GM19468 (cell line): ENCODE results near the gene ACSBG1.
A peak's percentile ranks its signal among the peaks of the same experiment; 100 is the strongest.
"Not testable (repeated sequence)": the region's sequence is repeated elsewhere in the genome, so short reads cannot be mapped to it uniquely, and the experiment has no call there.

Experiments
- ATAC-seq: cut with Tn5 transposase; IDR thresholded peaks from one replicate; pipeline ENCODE4 v1.9.1; 2021; ENCODE audit warnings: mild to moderate bottlenecking, moderate library complexity, moderate number of reproducible peaks; ENCODE audit not compliant: unreplicated experiment; ENCODE audit errors: extremely low read depth

ACSBG1 gene

DNA sequence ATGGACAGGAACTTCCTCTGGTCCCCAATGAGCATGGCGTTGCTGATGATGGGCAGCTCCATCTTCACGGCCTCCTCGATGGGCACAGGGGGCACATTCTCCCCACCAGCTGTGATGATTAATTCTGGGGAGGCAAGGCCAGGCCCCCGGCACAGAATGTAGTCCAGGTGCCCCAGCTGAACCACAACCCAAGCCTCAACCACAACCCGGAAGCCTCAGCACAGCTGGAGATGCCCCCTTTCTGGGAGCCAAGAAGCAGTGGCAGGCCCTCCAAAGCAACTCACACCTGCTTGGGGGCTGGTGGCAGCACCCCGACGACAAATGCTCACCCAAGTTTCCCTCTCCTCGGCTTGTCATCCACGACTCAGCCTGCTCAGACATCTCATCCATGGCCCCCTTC, 60.0 kb downstream of the ACSBG1 start:
- ATAC-seq, result no peak

DNA sequence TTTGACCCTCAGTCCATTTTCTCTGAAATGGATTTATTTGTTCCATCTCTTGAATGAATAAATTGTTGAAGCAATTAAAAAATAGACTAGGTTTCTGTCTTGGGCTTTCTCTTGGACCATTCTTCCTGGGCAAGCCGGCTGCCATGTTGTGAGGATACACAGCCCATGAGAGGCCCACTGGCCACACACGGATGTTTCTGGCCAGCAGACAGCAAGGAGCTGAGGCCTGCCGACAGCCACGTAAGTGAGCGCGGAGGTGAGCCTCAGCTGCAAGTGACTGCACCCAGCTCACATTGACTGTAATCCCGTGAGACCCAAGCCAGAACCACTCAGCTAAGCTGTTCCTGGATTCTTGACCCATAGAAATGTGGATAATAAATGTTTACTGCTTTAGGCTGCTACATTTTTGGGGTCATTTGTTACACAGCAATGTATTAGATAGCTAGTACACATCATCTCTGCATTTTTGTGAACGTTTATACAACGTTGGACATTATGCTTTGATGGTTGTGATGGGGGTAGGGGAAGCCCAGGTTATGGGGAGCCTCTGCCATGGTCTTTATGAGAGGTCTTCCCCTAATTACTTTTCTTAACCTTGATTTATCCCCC, 62.4 kb downstream of the ACSBG1 start:
- no peak for ATAC-seq

DNA sequence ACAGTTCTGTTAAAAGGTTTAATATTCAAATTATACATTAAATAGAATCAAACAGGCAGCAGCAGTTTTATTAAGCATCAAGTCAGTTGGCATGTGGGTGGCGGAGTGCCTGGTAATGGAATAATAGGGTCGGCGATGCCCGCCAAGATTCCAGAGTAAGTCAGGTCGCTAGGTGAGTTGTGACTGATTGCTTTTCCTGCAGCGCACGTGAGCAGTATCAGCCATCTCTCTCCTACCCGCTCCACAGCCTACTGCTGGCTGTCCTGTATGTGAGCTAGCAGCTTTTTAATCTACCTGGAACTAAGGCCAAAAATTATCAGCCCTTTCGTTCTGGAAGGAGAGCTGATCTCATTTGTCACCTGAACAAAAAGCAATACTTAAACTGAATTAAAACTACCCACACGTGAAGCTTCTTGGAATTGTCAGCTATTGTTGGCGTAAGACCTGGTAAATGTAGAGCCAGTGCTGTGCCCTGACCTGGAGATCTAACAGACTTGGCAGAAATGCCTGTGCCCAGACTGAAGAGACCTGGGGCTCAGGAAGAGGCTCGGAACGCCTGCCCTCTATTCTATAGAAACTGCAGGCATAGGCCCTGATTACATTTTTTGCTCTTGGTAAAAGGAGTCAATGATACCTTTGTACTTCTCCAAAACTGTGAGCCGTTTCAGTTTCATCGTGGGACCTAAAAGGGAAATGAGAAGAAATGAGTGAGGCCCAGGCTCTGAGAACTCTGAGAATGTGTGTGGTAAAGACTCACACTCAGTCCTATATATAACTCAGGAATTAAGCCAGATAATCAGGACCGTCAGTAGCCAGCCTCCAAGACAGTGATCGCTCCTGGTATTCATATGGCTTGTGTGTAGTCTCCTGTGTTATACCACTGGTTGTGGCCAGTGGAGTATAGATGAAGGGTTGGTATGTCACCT, 63.3 kb downstream of the ACSBG1 start:
- no peak for ATAC-seq

DNA sequence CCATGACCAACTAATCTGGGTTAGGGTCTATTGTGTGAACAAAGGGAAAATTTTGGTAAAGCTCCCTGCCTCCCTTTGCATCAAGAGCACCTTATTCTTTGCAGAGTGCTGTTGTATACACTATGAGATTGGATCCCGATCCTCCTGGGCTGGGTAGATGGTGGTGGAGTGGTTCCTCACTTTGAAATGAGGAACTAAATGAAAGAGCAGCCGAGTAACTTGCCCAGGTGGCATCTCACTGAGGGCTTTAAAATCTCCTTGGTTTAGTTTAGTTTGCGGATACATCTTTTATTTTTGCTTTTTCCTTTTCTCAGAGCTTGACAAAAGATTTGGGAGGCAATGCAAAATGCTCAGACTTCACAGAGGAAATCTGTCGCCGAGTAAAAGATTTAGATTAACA, 65.8 kb downstream of the ACSBG1 start:
- no peak for ATAC-seq

DNA sequence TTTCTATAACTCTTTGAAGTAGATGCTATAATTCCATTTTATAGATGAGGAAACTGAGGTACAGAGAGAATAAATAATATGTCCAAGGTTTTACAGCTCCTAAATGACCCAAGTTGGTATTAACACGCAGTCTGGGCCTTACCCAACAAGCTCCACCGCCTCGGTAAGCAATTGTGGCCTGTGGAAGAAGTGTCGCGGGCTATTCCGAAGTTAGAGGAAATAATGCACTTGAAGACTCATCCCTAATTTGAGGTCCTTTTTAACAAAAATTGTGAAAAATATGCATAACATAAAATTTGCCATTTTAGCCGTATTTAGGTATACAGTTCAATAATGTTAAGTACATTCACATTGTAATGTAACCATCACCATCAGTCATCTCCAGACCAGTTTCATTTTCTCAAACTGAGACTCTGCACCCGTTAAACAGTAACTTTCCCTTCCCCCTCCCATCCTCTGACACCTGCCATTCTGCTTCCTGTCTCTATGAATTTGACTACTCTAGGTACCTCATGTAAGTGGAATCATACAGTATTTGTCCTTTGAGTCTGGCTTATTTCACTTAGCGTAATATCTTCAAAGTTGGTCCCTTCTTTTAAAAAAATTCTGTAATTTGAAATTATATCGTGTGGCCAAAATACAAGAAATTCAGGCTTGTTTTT, 67.0 kb downstream of the ACSBG1 start:
- peak; percentile 57 for ATAC-seq

DNA sequence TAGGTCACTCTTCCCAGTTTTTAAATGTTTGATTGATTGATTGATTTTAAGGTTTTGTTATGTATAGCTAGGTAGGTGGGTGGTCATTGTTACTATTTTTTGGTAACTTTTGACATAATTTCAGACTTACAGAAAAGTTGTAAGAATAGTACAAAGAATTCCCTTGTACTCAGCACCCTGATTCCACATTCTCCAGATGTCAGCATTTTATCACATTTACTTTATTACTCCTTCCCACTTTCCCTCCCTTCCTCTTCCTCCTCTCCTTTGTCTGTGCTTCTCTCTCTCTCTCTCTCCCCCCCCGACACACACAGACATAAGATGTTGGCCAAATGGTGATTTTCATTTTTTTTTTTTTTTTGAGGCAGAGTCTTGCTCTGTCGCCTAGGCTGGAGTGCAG, 70.4 kb downstream of the ACSBG1 start:
- no peak for ATAC-seq

DNA sequence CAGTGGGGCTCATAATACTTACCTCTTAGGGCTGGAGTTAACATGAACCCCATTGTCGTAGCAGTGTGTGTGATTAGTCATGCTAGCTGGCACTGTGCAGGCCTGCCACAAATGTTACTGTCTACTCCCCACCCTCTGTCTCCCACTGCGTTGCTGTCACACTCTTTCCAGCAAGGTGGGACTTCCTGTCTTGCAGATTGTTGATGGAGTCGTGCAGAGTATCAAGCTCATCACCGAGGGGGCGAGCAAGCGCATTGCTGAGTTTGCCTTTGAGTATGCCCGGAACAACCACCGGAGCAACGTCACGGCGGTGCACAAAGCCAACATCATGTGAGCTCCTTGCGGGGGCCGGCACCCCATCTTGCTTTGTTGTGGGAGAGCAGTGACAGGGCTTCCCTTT, 72.3 kb downstream of the ACSBG1 start:
- ATAC-seq, result no peak

DNA sequence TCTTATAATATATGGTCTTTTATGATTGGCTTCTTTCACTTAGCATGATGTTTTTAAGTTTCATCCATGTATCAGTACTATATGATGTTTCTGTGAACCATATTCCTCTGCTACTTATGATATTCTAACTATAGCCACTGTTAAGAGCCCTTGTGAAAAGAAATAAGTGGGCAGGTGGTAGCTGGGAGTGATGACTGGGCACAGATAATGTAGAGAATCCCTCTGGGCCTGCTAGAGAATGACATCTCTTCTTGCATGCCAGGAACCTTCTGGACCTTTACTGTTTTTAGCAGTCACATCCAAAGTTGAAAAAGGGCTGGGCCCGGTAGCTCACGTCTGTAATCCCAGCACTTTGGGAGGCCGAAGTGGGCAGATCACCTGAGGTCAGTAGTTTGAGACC, 75.0 kb downstream of the ACSBG1 start:
- ATAC-seq, result no peak

DNA sequence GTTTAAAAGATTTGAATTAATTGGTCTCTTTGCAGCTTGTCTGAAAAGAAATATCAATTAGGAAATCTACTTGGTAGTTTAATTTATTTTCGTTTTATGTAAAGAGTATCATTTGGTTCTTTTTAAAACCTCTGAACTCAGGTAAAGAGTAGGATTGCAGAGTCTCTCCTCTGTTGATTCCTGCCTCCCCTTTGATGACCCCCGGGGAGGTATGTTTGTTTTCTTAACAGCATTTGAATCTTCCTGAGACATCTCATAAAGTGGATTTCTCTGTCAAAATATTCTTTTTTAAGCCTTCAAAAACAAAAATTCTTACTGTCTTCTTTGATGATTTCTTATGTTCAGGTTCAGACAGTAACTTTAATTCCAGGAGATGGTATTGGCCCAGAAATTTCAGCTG, 77.2 kb downstream of the ACSBG1 start:
- ATAC-seq, result no peak

DNA sequence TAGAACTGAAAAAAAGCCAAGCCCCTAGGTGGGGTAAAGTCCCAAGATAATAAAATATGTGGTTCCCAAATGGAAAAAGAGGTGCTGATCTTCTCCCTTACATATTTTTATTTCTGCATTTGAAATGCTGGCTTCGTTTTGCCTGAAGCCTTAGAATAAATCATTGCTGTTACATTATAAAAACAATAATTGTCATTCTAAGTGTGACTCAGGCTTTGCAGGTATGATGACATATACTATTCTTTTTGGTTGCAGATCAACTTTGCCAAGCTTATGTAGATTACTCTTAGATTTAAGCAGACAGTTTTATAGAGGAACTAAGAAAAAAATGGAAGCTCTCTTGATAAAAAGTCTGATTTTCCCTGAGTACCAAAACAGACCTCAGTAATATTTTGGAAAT, 77.7 kb downstream of the ACSBG1 start:
- no peak for ATAC-seq

DNA sequence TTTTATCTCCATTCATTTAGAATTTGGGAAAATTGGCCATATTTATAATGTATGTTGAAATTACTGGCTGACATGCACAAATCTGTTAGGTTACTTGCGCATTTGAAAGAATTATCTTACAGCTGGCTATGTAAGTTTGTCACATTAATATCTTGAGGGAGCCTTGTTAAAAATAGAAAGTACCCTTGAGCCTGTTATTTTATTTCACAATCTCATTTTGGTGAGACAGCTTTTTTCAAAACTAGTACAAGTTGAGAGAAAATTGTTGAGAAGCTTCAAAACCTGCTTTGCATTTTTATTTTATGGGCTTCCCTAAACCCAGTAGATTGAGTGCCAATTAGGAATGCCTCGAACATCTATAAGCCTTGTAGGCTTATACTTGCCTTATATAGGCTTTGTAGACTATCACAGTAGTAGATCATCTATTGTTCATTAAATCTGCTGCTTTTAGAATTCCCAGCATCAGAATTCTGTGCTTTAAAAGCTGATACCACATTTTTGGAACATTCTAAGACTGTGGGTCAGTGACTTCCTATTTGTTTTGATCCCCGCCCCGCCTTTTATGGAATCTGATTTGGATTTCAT, 78.9 kb downstream of the ACSBG1 start:
- no peak for ATAC-seq

DNA sequence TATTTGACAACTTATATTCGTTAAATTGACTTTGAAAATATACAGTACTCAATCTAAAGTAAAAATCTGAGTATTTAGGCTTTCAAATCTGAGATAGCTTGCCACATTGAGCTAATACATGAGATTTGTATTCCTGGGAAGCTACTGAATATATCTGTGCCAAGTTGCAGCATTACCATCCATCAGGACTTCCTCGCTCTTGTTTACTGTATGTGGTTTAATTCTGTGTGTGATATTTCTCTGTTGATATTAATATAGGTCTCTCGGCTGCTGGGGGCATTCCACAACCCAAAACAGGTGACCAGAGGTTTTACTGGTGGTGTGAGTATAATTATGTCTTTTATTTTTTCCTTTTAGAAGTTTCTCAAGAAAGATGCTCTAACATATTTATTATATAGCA, 79.4 kb downstream of the ACSBG1 start:
- no peak for ATAC-seq

DNA sequence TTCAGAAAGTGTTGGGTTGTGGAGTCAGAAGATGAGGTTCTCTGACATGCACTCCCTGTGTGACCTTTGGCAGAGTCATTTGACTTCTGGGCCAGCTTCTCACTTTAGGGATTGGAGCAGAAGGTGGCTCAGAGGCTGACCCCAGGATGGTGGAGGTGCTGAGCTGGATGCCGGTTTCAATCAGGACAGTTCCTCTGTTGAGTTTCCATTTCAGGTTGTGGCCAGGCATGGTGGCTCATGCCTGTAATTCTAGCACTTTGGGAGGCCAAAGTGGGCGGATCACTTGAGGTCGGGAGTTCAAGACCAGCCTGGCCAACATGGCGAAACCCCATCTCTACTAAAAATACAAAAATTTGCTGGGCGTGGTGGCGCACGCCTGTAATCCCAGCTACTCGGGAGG, 83.3 kb downstream of the ACSBG1 start:
- ATAC-seq, result not testable (repeated sequence)

DNA sequence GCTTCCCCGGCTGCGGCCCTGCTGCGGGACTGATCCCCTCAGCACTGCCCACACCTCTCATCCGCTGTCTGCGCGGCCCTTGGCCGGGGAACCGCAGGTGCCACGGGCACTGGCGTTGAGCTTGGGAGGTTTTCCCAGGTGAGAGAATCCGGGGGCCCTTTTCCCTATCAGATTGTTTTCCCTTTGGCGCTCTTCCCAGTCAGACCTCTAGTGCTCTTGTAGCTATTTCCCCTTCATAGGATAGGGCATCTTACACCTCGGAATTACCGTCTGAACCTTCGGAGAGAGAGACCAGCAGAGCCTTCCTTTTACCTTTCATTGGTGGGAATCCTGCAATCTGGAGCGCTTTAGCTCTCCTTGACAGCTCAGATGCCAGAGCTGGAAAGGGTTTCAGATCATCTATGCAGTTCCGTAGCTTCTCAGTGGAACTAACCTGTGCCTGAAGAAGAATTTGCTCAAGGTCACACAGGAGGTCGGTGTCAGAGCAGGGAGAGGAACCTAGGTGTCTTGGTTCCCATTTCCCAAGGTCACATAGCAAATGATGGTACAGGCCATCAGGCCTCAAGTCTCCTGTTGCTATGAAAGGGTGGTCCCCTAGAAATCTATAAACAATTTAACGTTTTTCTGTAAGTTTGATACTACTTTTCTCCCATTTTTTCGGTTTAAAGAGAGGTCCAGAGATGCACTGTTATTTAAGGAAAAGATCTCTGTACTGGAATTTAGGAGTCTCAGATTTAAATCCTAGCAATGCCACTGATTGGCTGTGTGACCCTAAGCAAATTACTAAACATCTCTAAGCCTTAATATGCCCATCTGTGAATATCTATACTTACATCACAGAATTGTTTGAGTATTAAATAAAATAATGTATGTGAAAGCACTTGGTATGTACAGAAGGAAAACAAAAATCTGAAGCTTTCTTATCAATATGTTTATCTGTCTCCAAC, 84.3 kb downstream of the ACSBG1 start:
- no peak for ATAC-seq

DNA sequence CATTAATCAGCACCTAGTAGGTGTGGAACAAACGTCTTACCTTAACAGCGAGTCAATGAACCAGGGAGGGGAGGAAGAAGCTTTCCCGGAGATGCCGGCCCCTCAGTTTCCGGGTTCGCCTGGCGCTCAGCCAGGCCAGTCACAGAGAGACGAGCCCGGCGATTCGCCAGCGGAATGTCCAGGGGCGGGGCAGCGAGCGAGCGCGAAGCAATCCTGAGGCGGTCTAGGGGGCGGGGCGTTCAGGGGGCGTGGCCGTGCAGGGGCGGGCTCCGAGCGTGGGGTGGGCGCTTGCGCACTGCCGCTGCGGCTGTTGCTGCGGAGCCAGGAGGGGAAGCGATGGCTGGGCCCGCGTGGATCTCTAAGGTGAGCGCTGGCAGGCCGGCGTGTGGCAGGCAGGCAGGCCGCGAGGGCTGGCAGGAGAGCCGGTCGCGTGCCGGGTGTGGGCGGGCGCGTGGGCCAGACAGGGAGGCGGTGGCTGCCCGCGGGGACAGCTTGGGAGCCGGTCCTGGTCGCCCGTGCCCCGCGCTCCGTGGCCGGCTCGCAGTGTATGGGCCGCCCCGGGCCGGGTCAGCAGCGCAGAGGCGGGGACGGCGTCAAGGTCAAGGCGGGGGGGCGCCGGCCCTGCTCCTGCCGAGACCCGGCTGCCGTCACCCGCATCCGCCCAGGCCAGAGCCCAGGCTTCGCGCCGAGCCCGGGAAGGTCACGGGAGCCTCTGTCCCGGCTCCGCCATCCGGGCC, 85.1 kb downstream of the ACSBG1 start, which contains the start of gene IDH3A:
IDH3A (plus strand) TSS at position 295 of the 737 bp plus-strand sequence; CDS start at position 337, 42 bp downstream.
- peak; percentile 60 for ATAC-seq

DNA sequence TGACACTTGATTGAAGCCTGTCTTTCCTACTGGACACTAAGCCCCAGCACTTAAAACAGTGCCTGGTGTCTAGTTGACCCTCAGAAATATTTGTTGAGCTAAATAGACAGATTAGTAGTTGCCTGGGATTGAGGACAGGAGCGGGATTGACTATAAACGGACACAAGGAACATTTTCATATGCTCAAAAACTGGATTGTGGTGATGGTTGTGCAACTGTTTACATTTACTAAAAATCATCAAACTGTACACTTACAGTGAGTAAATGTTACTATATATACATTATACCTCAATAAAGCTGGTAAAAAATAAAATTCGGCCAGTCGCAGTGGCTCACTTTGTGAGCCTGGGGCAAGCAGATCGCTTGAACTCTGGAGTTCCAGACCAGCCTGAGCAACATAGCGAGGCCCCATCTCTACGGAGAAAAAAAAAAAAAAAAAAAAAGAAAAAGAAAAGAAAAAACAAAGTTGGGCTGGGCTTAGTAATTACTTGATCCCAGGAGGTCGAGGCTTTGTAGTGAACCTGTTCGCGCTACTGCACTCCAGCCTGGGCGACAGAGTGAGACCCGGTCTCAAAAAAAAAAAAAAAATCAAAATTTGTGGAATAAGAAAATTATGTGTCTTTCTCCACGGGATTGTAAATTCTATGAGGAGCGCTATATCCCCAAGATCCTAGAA, 85.8 kb downstream of the ACSBG1 start:
- ATAC-seq, result no peak

DNA sequence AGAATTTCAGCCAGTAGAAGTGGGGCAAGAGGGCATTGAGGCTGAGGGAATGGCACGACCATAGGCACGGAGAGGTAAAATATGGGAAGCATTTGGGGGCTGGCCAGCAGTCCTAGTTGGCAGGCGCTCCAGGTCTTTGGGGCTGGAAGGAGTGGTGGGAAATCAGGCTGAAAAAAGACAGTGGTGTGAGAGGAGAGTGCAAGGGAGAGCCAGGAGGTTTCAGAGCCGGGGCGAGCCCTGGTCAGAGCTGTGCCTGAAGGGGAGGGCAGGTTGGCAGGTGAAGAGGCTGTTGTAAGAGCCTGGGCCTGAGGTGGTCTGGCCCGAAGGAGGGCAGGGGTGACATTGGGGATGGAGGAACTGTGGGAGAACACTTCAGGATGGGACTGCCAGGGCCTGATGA, 86.8 kb downstream of the ACSBG1 start:
- no peak for ATAC-seq

DNA sequence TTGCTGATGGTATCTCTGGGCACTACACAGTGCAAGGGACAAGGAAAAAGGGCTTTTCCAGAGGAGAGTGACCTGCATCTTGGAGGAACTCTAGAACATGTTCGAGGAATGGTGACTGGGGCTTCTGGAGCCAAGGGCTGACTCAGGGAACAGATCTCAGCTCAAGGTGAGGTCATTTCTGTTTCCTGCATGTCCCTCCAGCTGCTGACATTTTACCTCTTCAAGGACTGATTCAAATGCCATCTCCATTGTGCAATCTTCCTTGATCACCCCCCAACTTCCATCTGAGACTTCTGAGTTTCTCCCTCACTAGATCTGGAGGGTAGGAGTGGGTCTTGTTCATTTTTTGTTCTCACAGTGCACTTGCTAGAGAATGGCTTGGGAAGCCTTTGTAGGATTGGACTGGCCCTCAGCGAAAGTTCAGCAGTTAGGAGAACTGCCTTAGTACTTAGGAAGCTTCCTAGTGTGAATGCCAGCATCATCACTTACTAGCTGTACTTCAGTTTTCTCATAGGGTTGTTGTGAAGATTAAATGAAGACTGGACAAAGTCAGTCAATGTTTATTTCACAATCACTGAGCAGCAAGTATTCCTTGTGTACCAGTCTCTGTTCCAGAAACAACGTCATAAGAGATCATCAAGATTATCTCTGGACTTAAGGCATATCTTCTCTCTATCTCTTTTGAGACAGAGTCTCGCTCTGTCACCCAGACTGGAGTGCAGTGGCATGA, 87.8 kb downstream of the ACSBG1 start:
- no peak for ATAC-seq
